TTC549 (cell line): ENCODE measurements around the gene POU2AF1.

Experiments
- FAIRE-seq: peaks from 2 replicates; lab custom pipeline; 2012; peaks lifted over from hg19 to GRCh38; lab: Jason Lieb, UNC

Gene POU2AF1

GRCh38 chr11:111360150-111361043, 18.7 kb downstream of the POU2AF1 start:
- FAIRE-seq = no peak

DNA sequence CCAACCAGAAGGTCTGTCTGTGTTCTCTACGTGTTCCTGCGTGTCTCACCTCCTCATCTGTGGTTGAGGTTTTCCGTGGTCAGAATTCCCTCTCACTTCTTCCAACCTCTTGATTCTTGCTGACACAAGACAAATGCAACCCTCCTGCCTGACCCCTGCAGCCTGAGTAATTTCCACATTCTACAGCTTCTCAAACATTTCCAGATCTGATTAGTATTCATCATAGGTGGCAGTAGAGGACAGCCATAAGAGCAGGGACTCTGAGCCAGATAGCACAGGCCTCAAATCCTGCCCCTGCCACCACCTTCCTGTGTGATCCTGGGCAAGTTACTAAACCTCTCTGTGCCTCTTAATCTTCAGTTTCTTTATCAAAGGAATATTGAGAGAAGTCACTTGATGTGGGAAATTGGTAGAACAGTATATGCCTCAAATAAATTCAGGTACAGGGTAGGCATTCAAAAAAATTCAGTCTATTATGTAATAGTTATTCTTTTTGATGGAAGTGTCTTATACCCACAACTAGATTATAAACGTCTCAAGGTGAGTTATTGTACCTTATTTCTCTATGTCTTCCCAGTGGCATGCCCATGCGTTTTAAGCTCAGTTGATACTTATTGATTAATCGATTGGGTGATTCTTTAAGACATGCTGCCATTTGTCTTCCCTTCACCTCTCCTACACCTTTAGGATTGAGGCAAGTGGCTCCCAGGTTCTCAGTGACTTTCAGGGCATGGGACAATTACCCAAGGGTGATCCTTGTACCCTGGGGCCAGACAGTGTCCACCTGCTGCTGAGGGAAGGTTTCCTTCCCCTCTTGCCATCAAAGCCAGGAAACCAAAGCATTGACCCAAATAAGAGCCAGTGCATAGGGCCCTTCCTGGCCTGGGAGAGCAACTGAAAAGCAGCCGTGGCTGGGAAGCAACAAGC, 19.6 kb downstream of the POU2AF1 start:
- no peak for FAIRE-seq

DNA sequence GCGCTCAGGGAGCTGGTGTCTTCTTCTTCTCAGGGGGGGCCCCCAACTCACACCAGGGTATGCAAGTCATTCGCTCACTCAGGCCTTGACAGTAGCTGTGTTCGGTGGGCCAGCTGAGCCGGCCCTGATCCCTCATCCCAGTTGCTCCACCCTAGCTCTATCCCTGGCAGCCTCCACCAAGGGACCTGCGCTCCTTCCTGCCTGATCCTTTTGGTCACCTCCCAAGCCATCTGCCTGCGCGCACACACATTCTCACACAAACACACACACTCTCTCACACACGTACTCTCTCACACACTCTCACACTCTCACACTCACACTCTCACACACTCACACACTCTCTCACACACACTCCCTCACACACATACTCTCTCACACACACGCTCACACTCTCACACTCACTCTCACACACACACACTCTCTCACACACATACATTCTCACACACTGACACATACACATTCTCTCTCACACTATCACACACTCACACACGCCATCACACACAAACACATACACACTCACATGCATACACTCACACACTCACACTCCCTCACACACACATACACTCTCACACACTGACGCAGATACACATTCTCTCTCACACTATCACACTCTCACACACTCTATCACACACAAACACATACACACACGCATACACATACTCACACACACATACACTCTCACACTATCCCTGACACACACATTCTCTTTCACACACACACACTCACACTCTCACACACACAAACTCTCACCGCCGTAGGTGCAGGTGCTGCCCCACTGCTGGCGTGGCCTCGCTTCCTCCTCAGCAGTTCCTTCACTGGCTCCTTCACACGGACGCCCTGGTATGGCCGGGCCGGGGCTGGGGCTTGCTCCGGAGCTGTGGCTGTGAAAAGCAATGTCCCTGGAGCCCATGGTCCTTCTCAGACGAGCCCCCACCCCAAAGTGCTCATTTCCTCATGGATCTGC, 20.8 kb downstream of the POU2AF1 start:
- no peak for FAIRE-seq

- FAIRE-seq = no peak
Observed at GRCh38 chr11:111357150-111358037, 21.7 kb downstream of the POU2AF1 start.

GRCh38 chr11:111356660-111357048, 22.4 kb downstream of the POU2AF1 start:
- FAIRE-seq = no peak

DNA sequence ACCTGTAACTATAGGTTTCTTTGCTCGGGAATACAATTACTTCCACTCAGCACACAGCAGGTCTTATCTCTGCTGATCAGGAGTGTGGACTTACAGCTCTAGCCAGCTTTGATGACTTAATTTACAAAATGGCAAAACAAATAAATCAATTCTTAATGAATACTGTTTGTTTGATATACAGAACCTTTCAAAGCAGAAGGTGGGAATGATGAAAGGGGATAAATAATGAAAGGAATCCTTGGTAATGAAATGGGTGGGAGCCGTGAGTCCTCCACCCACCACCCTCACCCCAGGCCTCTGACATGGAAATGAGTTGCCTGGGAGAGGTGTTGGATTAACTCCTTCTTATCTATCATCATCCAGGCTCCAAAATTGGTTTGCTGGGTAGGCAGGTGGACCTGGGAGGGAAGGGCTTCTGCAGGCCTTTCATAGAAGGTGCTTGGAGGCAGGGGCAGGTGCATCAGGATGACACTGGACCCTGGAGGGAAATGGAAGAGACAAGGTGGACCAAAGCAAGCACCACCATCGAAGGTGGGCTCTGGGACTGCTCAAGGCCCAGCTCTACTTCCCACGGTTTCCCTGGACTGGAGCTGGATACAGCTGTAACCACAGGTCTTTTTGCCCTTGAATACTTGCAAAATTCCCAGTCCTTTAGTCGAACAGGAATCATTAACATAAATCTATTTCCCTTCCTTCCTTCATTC, 23.0 kb downstream of the POU2AF1 start:
- no peak for FAIRE-seq

DNA sequence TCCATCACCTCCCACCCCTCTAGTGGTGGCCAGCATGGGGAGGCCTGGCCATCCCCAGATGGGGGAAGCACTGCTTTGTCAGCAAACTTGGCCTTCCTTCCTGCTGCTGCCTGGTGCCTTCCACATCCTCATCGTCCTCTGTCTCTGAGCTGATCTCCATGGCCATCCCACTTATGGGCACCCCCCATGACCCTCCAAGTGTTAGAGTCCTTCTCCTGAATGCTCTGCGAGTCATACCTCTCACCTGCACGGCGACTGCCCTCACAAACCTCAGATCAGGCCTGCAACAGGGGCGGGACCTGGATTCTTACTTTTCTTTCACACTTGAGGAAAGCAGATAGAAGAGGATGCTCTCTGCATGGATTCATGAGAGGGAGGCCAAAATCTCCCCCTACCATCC, 24.0 kb downstream of the POU2AF1 start:
- FAIRE-seq = no peak

DNA sequence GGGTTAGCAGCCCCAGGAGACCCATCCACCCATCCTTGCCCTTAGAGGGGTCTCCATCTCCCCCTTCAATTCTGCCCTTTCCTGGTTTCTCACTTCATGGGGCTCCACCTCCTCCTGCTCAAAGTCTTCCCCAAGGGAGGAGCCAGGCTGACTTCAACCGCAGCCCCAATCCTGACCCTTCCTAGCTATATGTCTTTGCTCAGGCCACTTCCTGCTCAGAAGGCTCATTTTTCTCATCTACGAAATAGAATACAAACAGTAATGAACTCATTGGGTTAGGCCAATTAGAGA, 24.5 kb downstream of the POU2AF1 start:
- no peak for FAIRE-seq

GRCh38 chr11:111353776-111354600, 25.1 kb downstream of the POU2AF1 start:
- FAIRE-seq = no peak

GRCh38 chr11:111352935-111353710, 26.0 kb downstream of the POU2AF1 start:
- FAIRE-seq = no peak

- FAIRE-seq = no peak
Observed at GRCh38 chr11:111352231-111352746, 26.8 kb downstream of the POU2AF1 start.

DNA sequence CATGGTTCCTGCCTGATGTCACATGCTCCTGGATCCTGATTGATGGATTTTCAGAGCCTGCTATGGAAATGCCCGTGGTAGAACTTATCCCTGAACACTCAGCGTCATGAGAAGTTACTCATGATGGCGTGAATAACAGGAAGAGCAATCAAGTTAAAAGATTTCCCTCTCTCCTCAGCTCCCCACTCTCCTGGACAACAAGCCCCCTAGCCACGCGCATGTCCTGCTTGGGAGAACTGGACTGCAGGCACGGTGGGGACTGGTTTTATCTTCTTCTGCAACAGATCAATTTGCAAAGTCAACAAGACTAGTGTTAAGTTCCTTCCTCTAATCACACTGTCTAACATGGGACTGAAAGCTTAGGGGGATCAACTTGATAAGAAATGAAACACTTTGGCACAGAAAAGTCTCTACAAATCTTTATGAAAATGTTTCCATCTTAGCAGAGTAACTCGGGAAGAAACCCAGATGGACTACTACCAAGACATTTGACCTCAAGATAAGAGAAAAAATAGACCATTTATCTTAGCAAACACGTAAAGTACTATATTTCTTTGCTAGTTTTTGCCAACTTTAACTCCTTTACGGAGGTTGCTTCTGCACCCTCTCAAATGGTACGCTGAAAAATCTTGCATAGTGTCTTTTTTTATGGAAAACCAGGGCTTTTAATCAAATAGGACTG, 27.6 kb downstream of the POU2AF1 start:
- no peak for FAIRE-seq

- no peak for FAIRE-seq
Observed at GRCh38 chr11:111350811-111351210, 28.3 kb downstream of the POU2AF1 start.

DNA sequence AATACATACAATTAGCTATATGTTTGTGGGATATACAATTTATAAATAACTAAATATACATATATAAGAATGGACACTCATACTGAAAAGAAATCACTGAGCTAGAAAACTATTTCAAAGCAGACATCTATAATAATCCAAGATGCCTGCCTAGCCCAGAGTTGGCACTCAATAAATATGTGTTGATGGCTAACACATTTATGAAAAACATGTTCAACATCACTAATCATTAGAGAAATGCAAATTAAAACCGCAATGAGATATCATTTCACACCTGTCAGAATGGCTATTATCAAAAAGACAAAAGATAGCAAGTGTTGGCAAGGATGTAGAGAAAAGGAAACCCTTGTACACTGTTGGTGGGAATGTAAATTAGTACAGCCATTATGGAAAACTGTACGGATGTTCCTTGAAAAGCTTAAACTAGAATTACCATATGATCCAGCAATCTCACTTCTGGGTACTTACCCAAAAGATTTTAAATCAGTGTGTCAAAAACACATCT, 29.8 kb downstream of the POU2AF1 start:
- FAIRE-seq = no peak

DNA sequence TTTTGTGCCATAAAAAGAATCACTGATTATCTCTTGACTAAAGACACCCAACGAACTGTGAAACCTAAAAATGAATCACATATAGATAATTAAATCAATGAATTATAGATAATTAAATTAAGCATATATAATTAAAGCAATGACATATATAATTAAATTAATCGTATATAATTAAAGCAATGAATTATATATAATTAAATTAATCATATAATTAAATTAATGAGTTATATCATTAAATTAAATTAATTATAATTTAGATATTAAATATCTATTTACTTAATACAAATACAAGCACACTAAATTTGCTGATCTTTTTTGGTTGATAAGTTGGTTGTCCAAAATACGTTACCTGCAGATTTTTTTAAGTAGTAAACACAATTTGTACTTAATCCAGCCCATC, 30.9 kb downstream of the POU2AF1 start:
- peak; percentile 82 for FAIRE-seq

- FAIRE-seq = no peak
Observed at GRCh38 chr11:111347723-111348115, 31.4 kb downstream of the POU2AF1 start.

GRCh38 chr11:111347002-111347722, 31.9 kb downstream of the POU2AF1 start:
- FAIRE-seq = no peak
